ENCODE results near the gene C9orf43.
"Not testable (repeated sequence)": the region's sequence is repeated elsewhere in the genome, so short reads cannot be mapped to it uniquely, and the experiment has no call there.

C9orf43 gene, protein sequence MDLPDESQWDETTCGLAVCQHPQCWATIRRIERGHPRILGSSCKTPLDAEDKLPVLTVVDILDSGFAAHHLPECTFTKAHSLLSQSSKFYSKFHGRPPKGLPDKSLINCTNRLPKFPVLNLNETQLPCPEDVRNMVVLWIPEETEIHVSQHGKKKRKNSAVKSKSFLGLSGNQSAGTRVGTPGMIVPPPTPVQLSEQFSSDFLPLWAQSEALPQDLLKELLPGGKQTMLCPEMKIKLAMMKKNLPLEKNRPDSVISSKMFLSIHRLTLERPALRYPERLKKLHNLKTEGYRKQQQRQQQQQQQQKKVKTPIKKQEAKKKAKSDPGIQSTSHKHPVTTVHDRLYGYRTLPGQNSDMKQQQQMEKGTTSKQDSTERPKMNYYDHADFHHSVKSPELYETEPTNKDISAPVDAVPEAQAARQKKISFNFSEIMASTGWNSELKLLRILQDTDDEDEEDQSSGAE

DNA sequence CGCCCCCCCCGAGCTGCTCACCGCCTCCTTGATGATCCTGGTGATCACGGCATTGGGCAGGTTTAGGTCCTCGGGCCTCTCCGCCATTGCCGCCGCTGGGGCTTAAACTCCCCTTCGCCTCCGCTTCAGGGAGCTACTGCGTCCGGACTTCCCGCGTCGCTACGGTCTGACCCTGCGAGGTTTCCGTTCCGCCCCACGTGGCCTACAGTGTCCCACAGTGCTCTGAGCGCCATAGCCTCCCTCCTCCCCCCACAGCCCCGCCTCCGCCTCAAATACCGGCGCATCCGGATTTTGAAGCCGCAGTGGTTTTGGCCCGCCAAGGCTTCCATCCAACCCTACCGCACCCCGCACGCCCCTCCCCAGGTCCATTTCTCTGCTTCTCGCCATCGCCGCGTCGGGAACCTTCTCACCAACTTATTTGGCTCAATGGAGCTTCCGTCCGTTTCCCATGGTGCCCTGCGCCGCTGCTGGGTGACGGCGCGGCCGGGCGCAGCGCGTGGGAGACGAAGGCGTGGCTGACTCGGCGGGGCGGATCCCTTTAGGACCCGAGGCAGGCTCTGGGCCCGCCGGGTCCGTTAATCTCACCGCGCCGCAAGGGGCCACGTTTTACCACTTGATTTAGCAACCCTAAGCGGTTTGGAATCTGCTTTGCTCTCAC is at the start of gene C9orf43, which contains the start of gene POLE3:
C9orf43 (plus strand) TSS at position 541 of the 658 bp plus-strand sequence. CDS start 2,747 bp downstream, outside the sequence.
POLE3 (minus strand) TSS at position 469 of the 658 bp plus-strand sequence; CDS start at position 87, 382 bp downstream.
- no peaks in the 10 kb centered on the region for H3K9me3 ChIP-seq (ENCODE audit: control insufficient read depth, insufficient read depth, low read length)
- peak within 1 kb of the TSS; percentile 96 for H3K9ac ChIP-seq (ENCODE audit: low read depth, low read length)
- H3K36me3 ChIP-seq (ENCODE audit: insufficient read depth, low read length), result peaks cover 8% of the 10 kb centered on the region; the same call in 1 of the 2 replicates
- H3K4me1 ChIP-seq (ENCODE audit: insufficient read depth, low read length), result no peaks in the 10 kb centered on the region

DNA sequence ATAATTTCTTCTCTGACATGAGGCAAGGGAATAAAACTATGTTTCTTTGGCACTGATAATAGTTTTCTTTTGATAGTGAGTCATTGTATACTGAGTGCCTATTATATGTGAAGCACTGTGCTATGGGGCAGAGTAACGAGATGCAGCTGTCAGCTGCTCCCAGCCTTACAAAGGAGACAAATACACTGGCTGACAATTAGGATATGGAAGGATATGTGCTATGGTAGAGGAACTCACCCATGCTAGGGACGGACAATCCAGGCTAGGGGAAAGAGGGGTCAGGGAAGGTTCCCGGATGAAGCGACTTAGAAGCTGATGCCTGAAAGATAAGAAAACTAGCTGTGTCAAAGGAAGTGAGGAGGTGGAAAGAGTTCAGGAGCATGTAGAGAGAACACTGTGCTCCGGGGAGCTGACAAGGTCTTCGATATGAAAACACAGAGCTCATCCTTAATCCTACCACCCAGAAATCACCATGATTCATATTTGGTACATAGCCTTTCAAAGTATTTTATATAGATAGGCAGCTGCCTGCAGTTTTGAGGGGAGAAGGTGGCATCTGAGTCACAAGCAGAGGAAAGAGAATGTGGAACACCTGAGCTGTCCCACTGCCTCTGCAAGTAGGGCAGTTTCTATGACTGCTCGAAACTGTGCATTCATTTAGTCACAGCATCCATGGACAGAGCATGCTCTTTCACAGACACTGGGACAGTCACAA is 49.1 kb upstream of the C9orf43 start:
- Histone ChIP-seq H3K9ac (ENCODE audit: low read depth, low read length) (no peak overlapping the region), H3K36me3 (ENCODE audit: insufficient read depth, low read length) (no peaks in the 10 kb centered on the region), H3K9me3 (ENCODE audit: control insufficient read depth, insufficient read depth, low read length) (no peaks in the 10 kb centered on the region), H3K4me1 (ENCODE audit: insufficient read depth, low read length) (no peaks in the 10 kb centered on the region)

DNA sequence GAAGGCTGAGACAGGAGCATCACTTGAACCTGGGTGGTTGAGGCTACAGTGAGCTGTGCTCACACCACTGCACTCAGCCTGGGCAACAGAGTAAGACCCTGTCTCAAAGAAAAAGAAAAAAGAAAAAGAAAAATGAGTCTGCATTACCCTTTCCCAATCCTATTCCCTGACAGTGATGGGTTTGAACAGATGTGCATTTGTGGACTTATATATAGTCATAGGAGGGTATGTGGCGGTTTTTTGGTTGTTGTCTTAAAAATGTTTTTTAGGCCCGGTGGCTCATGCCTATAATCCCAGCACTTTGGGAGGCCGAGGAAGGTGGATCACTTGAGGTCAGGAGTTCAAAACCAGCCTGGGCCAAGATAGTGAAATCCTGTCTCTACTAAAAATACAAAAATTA is 47.2 kb upstream of the C9orf43 start:
- no peaks in the 10 kb centered on the region for H3K36me3 ChIP-seq (ENCODE audit: insufficient read depth, low read length)
- no peak overlapping the region for H3K9ac ChIP-seq (ENCODE audit: low read depth, low read length)
- no peaks in the 10 kb centered on the region for H3K4me1 ChIP-seq (ENCODE audit: insufficient read depth, low read length)
- no peaks in the 10 kb centered on the region for H3K9me3 ChIP-seq (ENCODE audit: control insufficient read depth, insufficient read depth, low read length)

DNA sequence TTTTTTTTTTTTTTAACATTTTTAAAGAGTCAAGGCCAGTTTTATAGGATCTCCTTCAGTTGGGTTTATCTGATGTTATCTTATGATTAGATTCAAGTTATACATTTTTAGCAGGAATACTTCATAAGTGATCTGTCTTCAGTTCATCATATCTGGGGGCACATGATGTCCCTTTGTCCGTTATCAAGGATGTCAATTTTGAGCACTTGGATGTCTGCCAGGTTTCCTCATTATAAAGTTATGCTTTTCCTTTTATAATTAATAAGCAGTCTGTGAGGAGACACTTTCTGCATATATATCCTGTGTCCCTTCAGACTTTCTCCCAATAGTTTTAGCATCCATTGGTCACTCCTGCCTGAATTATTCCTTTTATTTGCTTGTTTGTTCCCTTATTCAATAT is 45.6 kb upstream of the C9orf43 start:
- Histone ChIP-seq H3K9ac (ENCODE audit: low read depth, low read length) (no peak overlapping the region), H3K4me1 (ENCODE audit: insufficient read depth, low read length) (no peaks in the 10 kb centered on the region), H3K36me3 (ENCODE audit: insufficient read depth, low read length) (no peaks in the 10 kb centered on the region)

DNA sequence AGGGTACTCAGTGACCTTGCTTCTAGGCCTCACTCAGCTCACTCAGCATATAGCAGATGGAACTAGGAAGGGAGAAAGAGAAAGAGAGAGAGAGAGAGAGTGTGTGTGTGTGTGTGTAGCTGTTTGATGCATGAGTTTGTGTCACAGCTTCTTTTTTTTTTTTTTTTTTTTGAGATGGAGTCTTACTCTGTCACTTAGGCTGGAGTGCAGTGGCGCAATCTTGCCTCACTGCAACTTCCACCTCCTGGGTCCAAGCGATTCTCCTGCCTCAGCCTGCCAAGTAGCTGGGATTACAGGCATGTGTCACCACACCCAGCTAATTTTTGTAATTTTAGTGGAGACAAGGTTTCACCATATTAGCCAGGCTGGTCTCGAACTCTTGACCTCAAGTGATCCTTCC is 44.9 kb upstream of the C9orf43 start:
- H3K9ac ChIP-seq (ENCODE audit: low read depth, low read length); H3K9me3 ChIP-seq (ENCODE audit: control insufficient read depth, insufficient read depth, low read length); H3K36me3 ChIP-seq (ENCODE audit: insufficient read depth, low read length); H3K4me1 ChIP-seq (ENCODE audit: insufficient read depth, low read length): not testable (repeated sequence)

More for the DNA sequence above, 45.6 kb upstream of the C9orf43 start:
- no peaks in the 10 kb centered on the region for H3K9me3 ChIP-seq (ENCODE audit: control insufficient read depth, insufficient read depth, low read length)

DNA sequence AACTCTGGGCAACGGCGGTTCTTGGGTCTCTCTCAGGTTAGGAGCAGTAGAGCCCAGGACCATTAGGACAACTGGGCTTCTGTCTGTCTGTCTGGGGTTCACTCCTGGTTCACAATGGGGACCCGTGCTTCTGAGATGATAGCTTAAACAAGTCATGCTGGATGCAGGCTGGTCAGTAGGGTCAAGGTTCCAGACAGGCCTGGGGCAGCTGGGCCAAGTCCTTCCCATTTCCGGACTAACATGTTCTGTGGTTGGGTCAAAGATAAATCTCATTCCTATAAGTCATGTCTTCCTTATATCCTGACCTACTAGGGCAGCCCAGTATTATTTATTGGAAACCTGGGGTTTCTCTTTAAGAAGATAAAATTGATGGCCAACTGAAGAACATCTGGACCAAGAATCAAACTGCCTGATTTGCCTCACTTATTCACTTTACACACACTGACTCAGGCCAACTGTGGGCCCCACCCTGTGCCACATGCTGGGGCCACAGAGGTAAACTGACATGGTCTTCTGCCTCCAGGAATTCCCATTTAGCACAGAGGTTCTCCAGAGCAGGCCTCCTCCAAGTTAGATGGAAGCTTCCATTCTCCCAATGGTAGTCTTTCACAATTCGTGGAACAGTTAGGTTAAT is 42.1 kb upstream of the C9orf43 start:
- Histone ChIP-seq H3K9ac (ENCODE audit: low read depth, low read length) (no peak overlapping the region), H3K36me3 (ENCODE audit: insufficient read depth, low read length) (no peaks in the 10 kb centered on the region), H3K4me1 (ENCODE audit: insufficient read depth, low read length) (peaks cover 4% of the 10 kb centered on the region; the same call in 1 of the 2 replicates), H3K9me3 (ENCODE audit: control insufficient read depth, insufficient read depth, low read length) (no peaks in the 10 kb centered on the region)

DNA sequence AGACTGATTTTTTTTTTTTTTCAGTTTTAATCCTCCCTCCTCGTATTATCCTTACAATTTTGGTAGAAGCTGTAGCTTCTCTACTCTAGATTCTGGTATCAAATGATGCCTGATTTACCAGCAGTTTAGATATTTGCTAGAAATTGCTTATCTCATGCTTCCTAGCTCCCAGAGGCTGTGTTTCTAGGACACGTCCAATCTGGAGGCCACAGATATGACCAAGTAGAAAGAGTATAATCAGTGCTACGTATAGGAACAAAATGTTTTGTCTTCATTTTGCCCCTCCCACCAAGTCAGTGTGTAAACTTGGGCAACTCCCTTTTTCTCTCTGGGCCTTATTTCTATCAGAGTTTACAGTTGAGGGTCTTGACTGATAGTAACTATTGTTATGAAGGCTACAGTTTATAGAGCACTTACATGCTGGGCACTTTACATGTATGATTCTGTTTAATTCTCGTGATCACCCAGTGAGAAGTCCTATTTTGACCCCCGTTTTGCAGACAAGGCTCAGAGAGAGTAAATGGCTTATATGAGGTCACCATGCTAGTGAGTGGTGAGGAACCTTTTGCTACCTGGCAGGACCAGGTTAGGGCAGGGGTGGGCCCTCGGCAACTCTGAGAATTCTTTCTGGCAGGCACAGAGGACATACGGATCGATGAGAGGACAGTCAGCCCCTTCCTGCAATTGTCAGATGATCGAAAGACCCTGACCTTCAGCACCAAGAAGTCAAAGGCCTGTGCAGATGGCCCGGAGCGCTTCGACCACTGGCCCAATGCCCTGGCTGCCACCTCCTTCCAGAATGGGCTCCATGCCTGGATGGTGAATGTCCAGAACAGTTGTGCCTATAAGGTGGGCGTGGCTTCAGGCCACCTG is 41.3 kb upstream of the C9orf43 start:
- Histone ChIP-seq H3K9me3 (ENCODE audit: control insufficient read depth, insufficient read depth, low read length) (no peaks in the 10 kb centered on the region), H3K9ac (ENCODE audit: low read depth, low read length) (no peak overlapping the region), H3K36me3 (ENCODE audit: insufficient read depth, low read length) (no peaks in the 10 kb centered on the region), H3K4me1 (ENCODE audit: insufficient read depth, low read length) (peaks cover 4% of the 10 kb centered on the region; the same call in 1 of the 2 replicates)

DNA sequence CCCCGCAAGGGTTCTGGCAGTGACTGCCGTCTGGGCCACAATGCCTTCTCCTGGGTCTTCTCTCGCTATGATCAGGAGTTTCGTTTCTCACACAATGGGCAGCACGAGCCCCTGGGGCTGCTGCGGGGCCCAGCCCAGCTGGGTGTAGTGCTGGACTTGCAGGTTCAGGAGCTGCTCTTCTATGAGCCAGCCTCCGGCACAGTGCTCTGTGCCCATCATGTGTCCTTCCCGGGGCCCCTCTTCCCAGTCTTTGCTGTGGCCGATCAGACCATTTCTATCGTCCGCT is 40.7 kb upstream of the C9orf43 start:
- Histone ChIP-seq H3K36me3 (ENCODE audit: insufficient read depth, low read length) (no peaks in the 10 kb centered on the region), H3K9me3 (ENCODE audit: control insufficient read depth, insufficient read depth, low read length) (no peaks in the 10 kb centered on the region), H3K9ac (ENCODE audit: low read depth, low read length) (no peak overlapping the region), H3K4me1 (ENCODE audit: insufficient read depth, low read length) (peaks cover 4% of the 10 kb centered on the region; the same call in 1 of the 2 replicates)

DNA sequence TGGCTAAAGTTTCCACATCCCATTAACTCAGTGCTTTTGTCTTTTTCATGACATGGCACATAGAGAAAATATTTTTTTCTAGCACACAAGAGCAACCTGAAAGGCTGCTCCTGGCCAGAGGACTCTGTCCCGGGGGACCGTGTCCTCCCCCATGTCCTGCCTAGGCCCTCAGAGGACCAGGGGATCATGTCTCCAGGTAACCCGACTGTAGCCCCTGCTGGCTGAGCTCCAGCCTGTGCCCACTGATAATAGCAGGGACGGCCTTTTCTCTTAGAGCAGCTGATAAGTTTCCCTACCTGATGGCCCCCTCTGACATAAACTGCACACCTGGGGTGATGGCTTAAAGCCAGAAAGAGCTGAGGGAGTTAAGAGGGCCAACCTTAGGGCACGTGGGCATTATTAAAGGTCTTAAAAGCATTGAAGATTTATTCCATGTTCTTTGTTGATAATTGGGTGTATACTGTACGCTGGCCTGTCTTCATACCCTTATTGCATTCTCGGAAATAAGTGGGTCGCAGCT is 39.7 kb upstream of the C9orf43 start:
- Histone ChIP-seq H3K4me1 (ENCODE audit: insufficient read depth, low read length) (peaks cover 4% of the 10 kb centered on the region; the same call in 1 of the 2 replicates), H3K36me3 (ENCODE audit: insufficient read depth, low read length) (peaks cover 2% of the 10 kb centered on the region; the same call in 1 of the 2 replicates), H3K9me3 (ENCODE audit: control insufficient read depth, insufficient read depth, low read length) (no peaks in the 10 kb centered on the region), H3K9ac (ENCODE audit: low read depth, low read length) (no peak overlapping the region)

DNA sequence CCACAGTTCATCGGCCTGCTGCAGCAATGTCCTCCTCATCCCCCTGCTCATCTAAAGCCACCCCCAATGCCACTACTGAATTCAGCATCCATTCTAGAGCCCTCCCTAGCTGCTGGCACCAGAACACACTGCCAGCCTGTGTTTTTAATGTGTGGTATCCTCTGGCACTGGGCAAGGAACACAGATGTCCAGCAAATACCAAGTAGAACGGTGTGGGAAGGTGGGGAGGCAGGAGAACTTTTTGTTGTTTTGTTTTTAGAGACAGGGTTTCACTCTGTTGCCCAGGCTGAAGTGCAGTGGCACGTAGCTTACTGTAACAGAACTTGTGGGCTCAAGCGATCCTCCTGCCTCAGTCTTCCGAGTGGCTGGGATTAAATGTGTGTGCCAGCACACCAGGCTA is 38.5 kb upstream of the C9orf43 start:
- H3K9ac ChIP-seq (ENCODE audit: low read depth, low read length), result no peak overlapping the region
- H3K36me3 ChIP-seq (ENCODE audit: insufficient read depth, low read length), result peaks cover 2% of the 10 kb centered on the region; the same call in 1 of the 2 replicates
- no peaks in the 10 kb centered on the region for H3K9me3 ChIP-seq (ENCODE audit: control insufficient read depth, insufficient read depth, low read length)
- H3K4me1 ChIP-seq (ENCODE audit: insufficient read depth, low read length), result peaks cover 4% of the 10 kb centered on the region; the same call in 1 of the 2 replicates

DNA sequence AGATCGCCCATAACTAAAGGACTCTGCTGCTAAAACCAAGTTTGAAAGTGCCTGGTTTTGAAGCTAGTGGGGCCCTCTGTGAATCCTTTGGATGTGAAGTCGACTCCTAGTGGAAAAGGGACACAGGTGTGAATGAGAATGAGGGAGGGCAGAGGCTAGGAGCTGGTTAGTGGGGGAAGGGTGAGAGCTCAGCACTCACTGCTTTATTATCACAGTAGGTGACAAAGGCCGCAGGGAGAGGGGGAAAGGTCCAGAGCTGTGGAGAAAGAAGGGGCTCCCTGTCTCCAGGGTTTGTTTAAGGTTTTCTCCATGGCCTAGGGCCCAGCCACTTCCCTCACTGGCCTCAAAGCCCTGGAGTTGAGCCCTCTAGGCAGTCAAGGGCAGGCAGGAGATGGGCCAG is 37.3 kb upstream of the C9orf43 start:
- Histone ChIP-seq H3K9me3 (ENCODE audit: control insufficient read depth, insufficient read depth, low read length) (no peaks in the 10 kb centered on the region), H3K4me1 (ENCODE audit: insufficient read depth, low read length) (peaks cover 4% of the 10 kb centered on the region; the same call in 1 of the 2 replicates), H3K36me3 (ENCODE audit: insufficient read depth, low read length) (peaks cover 2% of the 10 kb centered on the region; the same call in 1 of the 2 replicates), H3K9ac (ENCODE audit: low read depth, low read length) (no peak overlapping the region)

DNA sequence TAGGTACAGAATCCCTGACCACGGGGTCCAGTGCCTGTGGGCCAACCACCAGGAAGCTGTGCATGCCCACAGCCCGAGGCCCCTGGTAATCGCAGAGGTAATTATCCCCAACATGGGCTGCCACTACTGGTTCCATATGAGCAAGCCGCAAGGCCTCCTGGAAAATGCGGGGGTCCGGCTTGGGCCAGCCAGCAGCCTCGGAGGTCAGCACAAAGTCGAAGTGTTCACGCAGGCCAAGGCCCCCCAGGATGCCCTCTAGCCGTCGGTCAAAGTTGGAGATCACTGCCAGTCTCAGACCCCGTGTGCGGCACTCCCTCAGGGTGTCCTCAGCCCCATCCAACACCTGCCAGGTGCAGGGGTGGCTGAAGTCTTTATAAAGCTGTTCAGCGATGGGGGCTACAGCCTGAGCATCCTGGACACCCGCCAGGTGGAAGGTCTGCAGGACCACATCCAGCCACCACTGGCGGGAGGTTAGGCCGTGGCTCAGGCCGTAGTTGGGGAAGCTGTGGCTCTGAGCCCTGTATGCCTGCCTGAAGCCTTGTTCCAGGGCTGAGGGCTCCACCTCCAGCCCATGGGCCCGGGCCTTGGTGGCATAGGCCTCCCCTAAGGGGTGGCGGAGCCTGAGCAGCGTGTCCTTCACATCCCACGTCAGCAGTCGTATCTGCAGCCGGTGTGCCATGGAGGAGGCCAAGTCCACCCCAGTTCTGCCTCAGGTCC is 36.7 kb upstream of the C9orf43 start:
- Histone ChIP-seq H3K36me3 (ENCODE audit: insufficient read depth, low read length) (peaks cover 2% of the 10 kb centered on the region; the same call in 1 of the 2 replicates), H3K9ac (ENCODE audit: low read depth, low read length) (no peak overlapping the region), H3K9me3 (ENCODE audit: control insufficient read depth, insufficient read depth, low read length) (no peaks in the 10 kb centered on the region), H3K4me1 (ENCODE audit: insufficient read depth, low read length) (peaks cover 4% of the 10 kb centered on the region; the same call in 1 of the 2 replicates)

Measured in ES-I3 (cell line).